ENCODE results near the gene MTMR3.
"Not testable (repeated sequence)": the region's sequence is repeated elsewhere in the genome, so short reads cannot be mapped to it uniquely, and the experiment has no call there.

The MTMR3 gene

GRCh38 chr22:29883045-29883774 lies at the start of gene MTMR3:
MTMR3 (plus strand) TSS chr22:29883174; CDS start chr22:29971060, 87,886 bp downstream.
- H3K27me3 Mint-ChIP-seq, result no peaks in the 10 kb centered on the region
- H3K4me1 Mint-ChIP-seq, result no peaks in the 10 kb centered on the region
- ATAC-seq, result peak; percentile 93
- peak within 1 kb of the TSS; percentile 89 to 93 for H3K4me3 Mint-ChIP-seq
- H3K9me3 Mint-ChIP-seq, result no peaks in the 10 kb centered on the region
- peak; percentile 94 to 95 for DNase-seq
- H3K27ac Mint-ChIP-seq, result peak within 1 kb of the TSS; percentile 86 to 97

- H3K4me3 Mint-ChIP-seq, result no peak overlapping the region
- ATAC-seq (no peak), DNase-seq (no peak)
- no peak overlapping the region for H3K27ac Mint-ChIP-seq
- peaks cover 33% of the 10 kb centered on the region for H3K4me1 Mint-ChIP-seq
- no peaks in the 10 kb centered on the region for H3K9me3 Mint-ChIP-seq
- no peaks in the 10 kb centered on the region for H3K27me3 Mint-ChIP-seq
Measured at GRCh38 chr22:29833392-29833965, 49.5 kb upstream of the MTMR3 start.

DNA sequence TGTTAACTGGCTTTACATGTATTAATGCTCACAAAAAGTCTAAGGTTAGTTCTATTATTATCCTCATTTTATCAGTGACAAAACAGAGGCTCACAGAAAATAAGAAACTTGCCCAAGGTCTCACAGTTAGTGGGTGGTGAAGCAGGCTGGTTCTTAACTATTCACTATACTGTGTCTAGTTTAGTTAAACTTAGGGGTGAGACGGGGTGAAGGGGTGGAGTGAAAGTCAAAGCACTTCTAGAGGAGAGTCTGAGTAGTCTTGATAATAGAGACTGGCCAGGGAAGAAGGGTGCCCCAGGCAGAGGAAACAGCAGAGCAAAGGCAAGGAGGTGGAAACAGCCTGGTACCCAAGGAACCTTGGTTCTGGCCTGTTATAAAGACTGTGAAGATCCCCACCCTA lies 48.9 kb upstream of the MTMR3 start:
- DNase-seq, result no peak

GRCh38 chr22:29836791-29837370 lies 46.1 kb upstream of the MTMR3 start:
- Mint-ChIP-seq H3K4me3 (peak overlapping the region; percentile 87 to 99), H3K4me1 (peaks cover 34% of the 10 kb centered on the region)
- DNase-seq, H3K9me3 Mint-ChIP-seq, H3K27ac Mint-ChIP-seq, ATAC-seq, H3K27me3 Mint-ChIP-seq: not testable (repeated sequence)

More for the DNA sequence above, 48.9 kb upstream of the MTMR3 start:
- Mint-ChIP-seq H3K9me3 (peaks cover 0 to 2% of the 10 kb centered on the region in 2 donors), H3K4me3 (no peak overlapping the region), H3K4me1 (peaks cover 38% of the 10 kb centered on the region), H3K27me3 (no peaks in the 10 kb centered on the region), H3K27ac (no peak overlapping the region)
- ATAC-seq, result no peak

- DNase-seq, result peak; percentile 97 to 98
- ATAC-seq, result peak; percentile 98
- no peaks in the 10 kb centered on the region for H3K27me3 Mint-ChIP-seq
- H3K4me3 Mint-ChIP-seq, result peak within 1 kb of the TSS; percentile 87 to 99
- peak within 1 kb of the TSS; percentile 92 to 97 for H3K27ac Mint-ChIP-seq
- peaks cover 34% of the 10 kb centered on the region for H3K4me1 Mint-ChIP-seq
- peaks cover 0 to 5% of the 10 kb centered on the region in 2 donors for H3K9me3 Mint-ChIP-seq
Measured at GRCh38 chr22:29837741-29838598, 45.0 kb upstream of the MTMR3 start, which contains the start of gene ASCC2. ASCC2 (minus strand) TSS chr22:29838274; CDS start chr22:29832325, 5,949 bp downstream.

DNA sequence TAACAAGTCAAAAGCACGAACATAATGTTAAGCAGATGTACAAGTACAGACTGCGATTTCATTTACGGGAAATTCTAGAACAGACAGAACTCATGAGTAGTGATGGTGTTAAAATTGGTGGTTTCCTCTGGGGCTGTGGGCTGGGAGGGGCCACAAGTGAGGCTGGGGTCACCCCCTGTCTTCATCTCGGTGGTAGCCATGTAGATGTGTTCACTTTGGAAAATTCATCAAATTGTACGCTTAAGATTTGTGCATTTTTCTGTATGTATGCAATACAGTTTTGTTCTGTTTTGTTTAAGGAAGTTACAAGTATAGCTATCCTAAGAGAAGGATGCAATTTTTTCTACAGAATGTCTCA lies 44.4 kb upstream of the MTMR3 start:
- H3K9me3 Mint-ChIP-seq, result peaks cover 0 to 5% of the 10 kb centered on the region in 2 donors
- DNase-seq (no peak), ATAC-seq (peak; percentile 43)
- H3K4me1 Mint-ChIP-seq, result peaks cover 34% of the 10 kb centered on the region
- H3K4me3 Mint-ChIP-seq, result peak overlapping the region; percentile 87 to 99
- H3K27ac Mint-ChIP-seq, result peak overlapping the region; percentile 77 to 84
- H3K27me3 Mint-ChIP-seq, result no peaks in the 10 kb centered on the region

GRCh38 chr22:29839039-29839438 lies 43.9 kb upstream of the MTMR3 start:
- H3K27me3 Mint-ChIP-seq, result no peaks in the 10 kb centered on the region
- DNase-seq, result no peak
- peaks cover 34% of the 10 kb centered on the region for H3K4me1 Mint-ChIP-seq
- H3K27ac Mint-ChIP-seq, result peak overlapping the region in 1 of 2 donors; percentile 84
- H3K9me3 Mint-ChIP-seq, result peaks cover 0 to 5% of the 10 kb centered on the region in 2 donors
- H3K4me3 Mint-ChIP-seq, result peak overlapping the region in 1 of 2 donors; percentile 99
- ATAC-seq, result no peak

- no peak overlapping the region for H3K27ac Mint-ChIP-seq
- ATAC-seq (no peak), DNase-seq (no peak)
- H3K9me3 Mint-ChIP-seq, result peaks cover 2 to 5% of the 10 kb centered on the region in 2 donors
- H3K4me3 Mint-ChIP-seq, result no peak overlapping the region
- H3K27me3 Mint-ChIP-seq, result no peaks in the 10 kb centered on the region
- peaks cover 32% of the 10 kb centered on the region for H3K4me1 Mint-ChIP-seq
Measured at GRCh38 chr22:29840498-29840897, 42.5 kb upstream of the MTMR3 start.

DNA sequence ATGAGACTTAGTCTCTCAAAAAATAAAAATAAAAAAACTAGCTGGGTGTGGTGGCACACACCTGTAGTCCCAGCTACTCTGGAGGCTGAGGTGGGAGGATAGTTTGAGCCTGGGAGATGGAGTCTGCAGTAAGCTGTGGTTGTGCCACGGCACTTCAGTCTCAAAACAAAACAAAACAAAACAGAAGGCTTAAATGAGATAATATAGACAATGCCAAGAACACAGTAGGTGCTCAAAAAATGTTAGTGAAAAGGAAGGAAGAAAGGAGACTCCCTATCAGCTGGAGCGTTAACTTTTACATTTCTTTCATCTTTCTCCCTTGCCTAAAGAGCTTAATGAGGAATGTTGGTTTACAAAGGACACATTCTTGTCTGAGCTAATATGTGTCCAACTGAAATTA lies 40.8 kb upstream of the MTMR3 start:
- Mint-ChIP-seq H3K4me3 (no peak overlapping the region), H3K4me1 (peaks cover 17% of the 10 kb centered on the region), H3K27ac (no peak overlapping the region), H3K9me3 (peaks cover 13% of the 10 kb centered on the region in 2 donors), H3K27me3 (no peaks in the 10 kb centered on the region)
- no peak for ATAC-seq
- no peak for DNase-seq

GRCh38 chr22:29842740-29843139 lies 40.2 kb upstream of the MTMR3 start:
- Mint-ChIP-seq H3K4me3 (no peak overlapping the region), H3K9me3 (peaks cover 13% of the 10 kb centered on the region in 2 donors), H3K27ac (no peak overlapping the region), H3K27me3 (no peaks in the 10 kb centered on the region), H3K4me1 (peaks cover 11% of the 10 kb centered on the region)
- DNase-seq (no peak), ATAC-seq (no peak)

GRCh38 chr22:29846290-29846689 lies 36.7 kb upstream of the MTMR3 start:
- no peaks in the 10 kb centered on the region for H3K4me1 Mint-ChIP-seq
- H3K27ac Mint-ChIP-seq, result no peak overlapping the region
- no peaks in the 10 kb centered on the region for H3K27me3 Mint-ChIP-seq
- DNase-seq, result no peak
- peaks cover 8 to 13% of the 10 kb centered on the region in 2 donors for H3K9me3 Mint-ChIP-seq
- no peak for ATAC-seq
- H3K4me3 Mint-ChIP-seq, result no peak overlapping the region

DNA sequence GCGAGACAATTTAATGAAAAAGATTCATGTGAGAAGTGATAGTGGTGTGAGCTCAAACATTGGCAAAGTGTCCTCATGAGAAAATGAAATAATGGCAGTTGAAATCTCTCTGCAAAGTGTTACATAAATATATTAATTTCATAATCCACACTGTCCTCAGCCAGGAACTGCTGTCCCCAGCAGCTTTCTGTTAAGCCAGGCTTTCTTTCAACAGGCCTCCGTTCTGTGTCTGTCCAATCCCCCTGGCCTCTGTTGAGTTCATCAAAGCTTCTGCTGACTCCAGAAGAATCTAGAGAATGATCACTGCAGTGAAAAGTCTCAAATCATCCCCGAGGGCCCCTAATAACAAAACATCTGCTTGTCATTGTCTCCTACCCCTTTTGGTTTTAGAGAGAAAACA lies 34.9 kb upstream of the MTMR3 start:
- H3K27me3 Mint-ChIP-seq, result no peaks in the 10 kb centered on the region
- DNase-seq (no peak), ATAC-seq (no peak)
- no peaks in the 10 kb centered on the region for H3K4me1 Mint-ChIP-seq
- H3K9me3 Mint-ChIP-seq, result peaks cover 8 to 13% of the 10 kb centered on the region in 2 donors
- H3K4me3 Mint-ChIP-seq, result no peak overlapping the region
- H3K27ac Mint-ChIP-seq, result no peak overlapping the region

DNA sequence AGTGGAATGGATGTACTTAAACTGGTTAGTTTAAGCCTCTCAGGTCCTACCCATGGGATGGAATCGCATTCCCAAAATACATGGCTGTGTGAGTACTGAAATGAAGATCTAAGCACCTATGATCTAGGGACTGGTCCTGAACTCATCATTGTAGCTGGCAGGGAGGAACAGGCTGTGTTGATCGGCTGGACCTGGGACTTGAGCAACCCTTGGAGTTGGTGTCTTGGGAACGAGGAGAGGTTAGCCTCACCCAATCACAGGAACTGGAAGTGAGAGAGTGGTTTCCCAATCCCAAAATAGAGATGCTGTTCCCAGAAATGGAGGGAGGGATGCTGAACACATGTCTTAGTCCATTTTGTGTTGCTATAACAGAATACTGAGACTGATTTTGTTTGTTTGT lies 28.5 kb upstream of the MTMR3 start:
- no peaks in the 10 kb centered on the region for H3K4me1 Mint-ChIP-seq
- H3K27ac Mint-ChIP-seq, result no peak overlapping the region
- peaks cover 7% of the 10 kb centered on the region for H3K27me3 Mint-ChIP-seq
- no peaks in the 10 kb centered on the region for H3K9me3 Mint-ChIP-seq
- no peak for ATAC-seq
- no peak for DNase-seq
- no peak overlapping the region for H3K4me3 Mint-ChIP-seq

GRCh38 chr22:29855611-29856181 lies 27.3 kb upstream of the MTMR3 start:
- peak overlapping the region in 1 of 2 donors; percentile 44 for H3K27ac Mint-ChIP-seq
- ATAC-seq, result no peak
- peaks cover 7% of the 10 kb centered on the region for H3K27me3 Mint-ChIP-seq
- no peaks in the 10 kb centered on the region for H3K4me1 Mint-ChIP-seq
- DNase-seq, result no peak
- H3K4me3 Mint-ChIP-seq, result no peak overlapping the region
- H3K9me3 Mint-ChIP-seq, result no peaks in the 10 kb centered on the region

GRCh38 chr22:29856496-29856895 lies 26.5 kb upstream of the MTMR3 start:
- DNase-seq (no peak), ATAC-seq (no peak)
- Mint-ChIP-seq H3K27ac (no peak overlapping the region), H3K9me3 (no peaks in the 10 kb centered on the region), H3K27me3 (peaks cover 7% of the 10 kb centered on the region), H3K4me1 (no peaks in the 10 kb centered on the region), H3K4me3 (no peak overlapping the region)
